ENCODE measurements around the gene C19orf12.

The C19orf12 gene

GRCh38 chr19:29680447-29680846 lies 34.6 kb downstream of the C19orf12 start:
- Histone ChIP-seq H3K36me3 (replicated peaks) (peaks cover 2% of the 10 kb centered on the region), H3K27ac (no peak overlapping the region), H3K27me3 (replicated peaks) (no peaks in the 10 kb centered on the region), H3K4me3 (ENCODE audit: low read depth, low read length) (no peak overlapping the region)
- TF ChIP-seq, protein P1, sequence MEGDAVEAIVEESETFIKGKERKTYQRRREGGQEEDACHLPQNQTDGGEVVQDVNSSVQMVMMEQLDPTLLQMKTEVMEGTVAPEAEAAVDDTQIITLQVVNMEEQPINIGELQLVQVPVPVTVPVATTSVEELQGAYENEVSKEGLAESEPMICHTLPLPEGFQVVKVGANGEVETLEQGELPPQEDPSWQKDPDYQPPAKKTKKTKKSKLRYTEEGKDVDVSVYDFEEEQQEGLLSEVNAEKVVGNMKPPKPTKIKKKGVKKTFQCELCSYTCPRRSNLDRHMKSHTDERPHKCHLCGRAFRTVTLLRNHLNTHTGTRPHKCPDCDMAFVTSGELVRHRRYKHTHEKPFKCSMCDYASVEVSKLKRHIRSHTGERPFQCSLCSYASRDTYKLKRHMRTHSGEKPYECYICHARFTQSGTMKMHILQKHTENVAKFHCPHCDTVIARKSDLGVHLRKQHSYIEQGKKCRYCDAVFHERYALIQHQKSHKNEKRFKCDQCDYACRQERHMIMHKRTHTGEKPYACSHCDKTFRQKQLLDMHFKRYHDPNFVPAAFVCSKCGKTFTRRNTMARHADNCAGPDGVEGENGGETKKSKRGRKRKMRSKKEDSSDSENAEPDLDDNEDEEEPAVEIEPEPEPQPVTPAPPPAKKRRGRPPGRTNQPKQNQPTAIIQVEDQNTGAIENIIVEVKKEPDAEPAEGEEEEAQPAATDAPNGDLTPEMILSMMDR (IDR thresholded peaks at IDR 0.05; ENCODE audit: low read depth, low read length, missing control alignments): no peak
- in situ Hi-C loops (cut with HindIII; ENCODE audit: low pct_ligation_motif_present, low sequenced_read_pairs): no loop called here
- no peak for DNase-seq

DNA sequence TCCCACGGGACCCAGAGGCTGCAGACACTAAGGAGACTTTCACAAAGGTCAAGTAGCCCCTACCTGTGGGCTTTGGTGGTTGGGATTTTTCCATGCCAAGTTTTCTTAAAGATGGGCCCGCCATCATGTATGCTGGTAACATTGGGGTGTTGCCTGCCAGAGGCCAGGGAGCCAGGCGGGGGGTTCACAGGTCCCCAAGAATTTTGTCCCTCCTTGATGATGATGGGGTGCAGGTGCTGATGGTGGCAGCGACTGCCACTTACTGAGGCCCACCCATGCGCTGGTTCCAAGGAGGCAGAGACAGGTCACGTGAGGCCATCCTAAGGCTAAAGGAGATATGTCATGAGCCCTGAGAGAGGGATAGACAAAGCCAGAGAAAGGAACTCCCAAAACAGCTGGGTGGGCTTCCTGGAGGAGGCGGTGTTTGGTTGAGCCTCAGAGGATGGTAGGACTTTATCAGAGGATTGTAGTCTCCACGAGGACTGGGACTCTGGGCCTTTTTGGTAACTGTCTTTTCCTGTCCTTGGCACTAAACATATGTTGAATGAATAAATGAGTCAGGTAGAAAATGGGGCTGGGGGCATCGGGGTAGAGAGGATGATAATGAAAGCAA lies 35.4 kb downstream of the C19orf12 start:
- no peak overlapping the region for H3K4me3 ChIP-seq (ENCODE audit: low read depth, low read length)
- peaks cover 10% of the 10 kb centered on the region for H3K36me3 ChIP-seq (replicated peaks)
- H3K27ac ChIP-seq: no peak overlapping the region
- DNase-seq: no peak
- in situ Hi-C loops (cut with HindIII; ENCODE audit: low pct_ligation_motif_present, low sequenced_read_pairs): no loop called here
- no peaks in the 10 kb centered on the region for H3K27me3 ChIP-seq (replicated peaks)
- TF ChIP-seq, protein P1 (IDR thresholded peaks at IDR 0.05; ENCODE audit: low read depth, low read length, missing control alignments): no peak

GRCh38 chr19:29678484-29679106 lies 36.5 kb downstream of the C19orf12 start:
- in situ Hi-C loops (cut with HindIII; ENCODE audit: low pct_ligation_motif_present, low sequenced_read_pairs): no loop called here
- Histone ChIP-seq H3K4me3 (ENCODE audit: low read depth, low read length) (no peak overlapping the region), H3K36me3 (replicated peaks) (peaks cover 19% of the 10 kb centered on the region), H3K27me3 (replicated peaks) (no peaks in the 10 kb centered on the region), H3K27ac (no peak overlapping the region)
- no peak for DNase-seq
- TF ChIP-seq, protein P1 (IDR thresholded peaks at IDR 0.05; ENCODE audit: low read depth, low read length, missing control alignments): no peak

- Histone ChIP-seq H3K36me3 (replicated peaks) (peaks cover 19% of the 10 kb centered on the region), H3K4me3 (ENCODE audit: low read depth, low read length) (no peak overlapping the region), H3K27ac (no peak overlapping the region), H3K27me3 (replicated peaks) (no peaks in the 10 kb centered on the region)
- DNase-seq: no peak
- TF ChIP-seq, protein P1 (IDR thresholded peaks at IDR 0.05; ENCODE audit: low read depth, low read length, missing control alignments): no peak
- in situ Hi-C loops (cut with HindIII; ENCODE audit: low pct_ligation_motif_present, low sequenced_read_pairs): no loop called here
Measured at GRCh38 chr19:29677001-29677817, 37.9 kb downstream of the C19orf12 start.

- TF ChIP-seq, protein P1 (IDR thresholded peaks at IDR 0.05; ENCODE audit: low read depth, low read length, missing control alignments): no peak
- H3K27ac ChIP-seq: no peak overlapping the region
- in situ Hi-C loops (cut with HindIII; ENCODE audit: low pct_ligation_motif_present, low sequenced_read_pairs): no loop called here
- H3K4me3 ChIP-seq (ENCODE audit: low read depth, low read length): no peak overlapping the region
- no peak for DNase-seq
- H3K27me3 ChIP-seq (replicated peaks): no peaks in the 10 kb centered on the region
- peaks cover 19% of the 10 kb centered on the region for H3K36me3 ChIP-seq (replicated peaks)
Measured at GRCh38 chr19:29676586-29676985, 38.5 kb downstream of the C19orf12 start.
